Breast epithelium (tissue), 4 donors: Measurements from ENCODE around the gene AFP. TPM values are rescaled to one million over a fixed set of nuclear protein-coding genes. Genes with fewer than 3 reads are reported as not detected.

Experiments
- DNase-seq, 2 donors: peaks; one replicate each; pipeline ENCODE4 v3.0.0-alpha.2; 2019; ENCODE audit warnings: low spot score in 2 of 2
- H3K27ac ChIP-seq, 2 donors: fragments of 200-600 bp; sonication (generic) in 1 of 2; one replicate each; pipeline ENCODE4 v1.5.1; 2016 to 2019; ENCODE audit warnings: mild to moderate bottlenecking in 1 of 2
- H3K27me3 ChIP-seq, 2 donors: fragments of 200-600 bp; sonication (generic) in 1 of 2; one replicate each; pipeline versions ENCODE4 v1.5.1 to v1.6.0; 2017 to 2019; ENCODE audit warnings: control low read depth in 1 of 2, mild to moderate bottlenecking in 1 of 2
- H3K36me3 ChIP-seq: fragments of 200-600 bp; one replicate; pipeline ENCODE4 v1.5.1; 2019
- H3K4me1 ChIP-seq, 2 donors: fragments of 200-600 bp; sonication (generic); one replicate each; pipeline ENCODE4 v1.5.1; 2016 to 2019; ENCODE audit warnings: control low read depth in 1 of 2
- H3K4me3 ChIP-seq, 3 donors: fragments of 200-600 bp; sonication (generic); 1 replicate in 2 of 3; 2 replicates in 1 of 3; pipeline ENCODE4 v1.5.1; 2016 to 2019; ENCODE audit warnings: mild to moderate bottlenecking in 3 of 3, moderate library complexity in 2 of 3
- H3K9me3 ChIP-seq, 2 donors: fragments of 200-600 bp; sonication (generic) in 1 of 2; one replicate each; pipeline ENCODE4 v1.5.1; 2016 to 2019; ENCODE audit warnings: control low read depth in 1 of 2
- POLR2A ChIP-seq: fragments of 450-650 bp; IDR thresholded peaks from one replicate; pipeline ENCODE4 v1.6.1; 2016; ENCODE audit warnings: antibody characterized with exemption, mild to moderate bottlenecking, moderate library complexity
- POLR2AphosphoS5 ChIP-seq, 3 donors: sonication (generic); formaldehyde crosslinking; IDR thresholded peaks; one replicate each; pipeline ENCODE4 v1.6.1; 2017; ENCODE audit warnings: antibody characterized with exemption in 3 of 3
- intact Hi-C: fragments of 100-400 bp; cut with DNase I; formaldehyde crosslinking; loops from one replicate; pipeline ENCODE4 v1.15.1; 2023; ENCODE audit warnings: low total_unique reads
- total RNA-seq, 3 donors: library from RNA; depleted of rRNA; stranded (reverse); fragments of >200 nt; gene quantifications; one replicate each; pipeline ENCODE4 v1.1.0, GENCODE V29; 2016
- TF ChIP-seq, protein P1 (sequence below), 3 donors: fragments of 450-650 bp; IDR thresholded peaks; one replicate each; pipeline ENCODE4 v1.5.1; 2016 to 2017; ENCODE audit warnings: antibody characterized with exemption in 3 of 3, mild to moderate bottlenecking in 3 of 3, moderate library complexity in 3 of 3

The AFP gene
- total RNA-seq, 3 donors from 2014 or later, result 3.2 TPM; not detected in 2

GRCh38 chr4:73415807-73416238 lies 20.2 kb upstream of the AFP start:
- Histone ChIP-seq H3K9me3 (no peaks in the 10 kb centered on the region), H3K27me3 (no peaks in the 10 kb centered on the region), H3K27ac (no peak overlapping the region), H3K4me1 (no peaks in the 10 kb centered on the region), H3K36me3 (no peaks in the 10 kb centered on the region), H3K4me3 (no peak overlapping the region)
- no peak for TF ChIP-seq POLR2A
- TF ChIP-seq POLR2AphosphoS5 (IDR thresholded peaks at IDR 0.05), result no peak
- TF ChIP-seq, protein P1, sequence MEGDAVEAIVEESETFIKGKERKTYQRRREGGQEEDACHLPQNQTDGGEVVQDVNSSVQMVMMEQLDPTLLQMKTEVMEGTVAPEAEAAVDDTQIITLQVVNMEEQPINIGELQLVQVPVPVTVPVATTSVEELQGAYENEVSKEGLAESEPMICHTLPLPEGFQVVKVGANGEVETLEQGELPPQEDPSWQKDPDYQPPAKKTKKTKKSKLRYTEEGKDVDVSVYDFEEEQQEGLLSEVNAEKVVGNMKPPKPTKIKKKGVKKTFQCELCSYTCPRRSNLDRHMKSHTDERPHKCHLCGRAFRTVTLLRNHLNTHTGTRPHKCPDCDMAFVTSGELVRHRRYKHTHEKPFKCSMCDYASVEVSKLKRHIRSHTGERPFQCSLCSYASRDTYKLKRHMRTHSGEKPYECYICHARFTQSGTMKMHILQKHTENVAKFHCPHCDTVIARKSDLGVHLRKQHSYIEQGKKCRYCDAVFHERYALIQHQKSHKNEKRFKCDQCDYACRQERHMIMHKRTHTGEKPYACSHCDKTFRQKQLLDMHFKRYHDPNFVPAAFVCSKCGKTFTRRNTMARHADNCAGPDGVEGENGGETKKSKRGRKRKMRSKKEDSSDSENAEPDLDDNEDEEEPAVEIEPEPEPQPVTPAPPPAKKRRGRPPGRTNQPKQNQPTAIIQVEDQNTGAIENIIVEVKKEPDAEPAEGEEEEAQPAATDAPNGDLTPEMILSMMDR (IDR thresholded peaks at IDR 0.05), result no peak
- intact Hi-C loops, result no loop called here
- no peak for DNase-seq

DNA sequence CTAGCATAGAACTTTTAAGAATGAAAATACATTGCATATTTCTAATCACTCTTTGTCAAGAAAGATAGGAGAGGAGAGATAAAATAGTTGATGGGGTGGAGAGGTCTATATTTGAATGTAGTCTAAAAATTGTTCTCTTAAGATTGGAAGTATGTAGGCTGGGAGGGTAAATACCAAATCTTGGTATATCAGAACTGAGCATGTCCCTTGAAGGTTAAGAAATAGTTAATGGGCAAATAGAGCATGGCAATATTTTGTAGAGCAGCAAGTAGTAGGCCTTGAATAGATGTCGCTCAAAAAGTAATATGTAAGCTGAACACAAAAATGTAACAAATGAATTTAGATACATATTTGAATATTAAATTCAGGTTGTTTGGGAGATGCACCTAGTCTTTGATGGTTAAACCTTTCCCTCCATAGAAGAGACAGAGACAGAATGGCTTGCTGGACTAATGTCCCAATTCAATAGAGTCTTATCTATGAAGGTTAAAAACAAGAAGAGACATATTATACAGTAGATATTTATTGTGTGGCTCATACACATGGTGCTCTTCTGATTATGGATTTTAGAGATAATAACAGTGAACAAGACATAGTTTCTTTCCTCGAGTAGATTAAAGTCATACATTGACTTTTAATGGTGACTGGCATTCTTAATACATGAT lies 19.5 kb upstream of the AFP start:
- intact Hi-C loops, result no loop called here

DNA sequence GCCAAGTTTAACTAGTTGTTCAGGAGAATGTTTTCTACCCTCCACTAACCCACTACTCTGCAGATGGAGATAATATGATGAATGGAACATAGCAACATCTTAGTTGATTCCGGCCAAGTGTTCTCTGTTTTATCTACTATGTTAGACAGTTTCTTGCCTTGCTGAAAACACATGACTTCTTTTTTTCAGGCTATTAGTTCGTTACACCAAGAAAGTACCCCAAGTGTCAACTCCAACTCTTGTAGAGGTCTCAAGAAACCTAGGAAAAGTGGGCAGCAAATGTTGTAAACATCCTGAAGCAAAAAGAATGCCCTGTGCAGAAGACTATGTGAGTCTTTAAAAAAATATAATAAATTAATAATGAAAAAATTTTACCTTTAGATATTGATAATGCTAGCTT lies 18.7 kb upstream of the AFP start:
- intact Hi-C loops, result no loop called here
- no peak for DNase-seq

More for the DNA sequence above, 19.5 kb upstream of the AFP start:
- no peak for DNase-seq
- TF ChIP-seq POLR2AphosphoS5 (IDR thresholded peaks at IDR 0.05) (no peak), POLR2A (no peak)
- TF ChIP-seq, protein P1 (IDR thresholded peaks at IDR 0.05), result no peak
- Histone ChIP-seq H3K27me3 (no peaks in the 10 kb centered on the region), H3K4me1 (no peaks in the 10 kb centered on the region), H3K36me3 (no peaks in the 10 kb centered on the region), H3K9me3 (no peaks in the 10 kb centered on the region), H3K4me3 (no peak overlapping the region), H3K27ac (no peak overlapping the region)

GRCh38 chr4:73417973-73418372 lies 18.0 kb upstream of the AFP start:
- TF ChIP-seq POLR2AphosphoS5 (IDR thresholded peaks at IDR 0.05), result no peak
- no peak for TF ChIP-seq POLR2A
- TF ChIP-seq, protein P1 (IDR thresholded peaks at IDR 0.05), result no peak
- Histone ChIP-seq H3K9me3 (no peaks in the 10 kb centered on the region), H3K27ac (no peak overlapping the region), H3K4me3 (no peak overlapping the region), H3K36me3 (no peaks in the 10 kb centered on the region), H3K4me1 (no peaks in the 10 kb centered on the region), H3K27me3 (no peaks in the 10 kb centered on the region)
- DNase-seq, result no peak
- intact Hi-C loops, result no loop called here

More for the DNA sequence above, 18.7 kb upstream of the AFP start:
- Histone ChIP-seq H3K27me3 (no peaks in the 10 kb centered on the region), H3K9me3 (no peaks in the 10 kb centered on the region), H3K4me1 (no peaks in the 10 kb centered on the region), H3K36me3 (no peaks in the 10 kb centered on the region), H3K4me3 (no peak overlapping the region), H3K27ac (no peak overlapping the region)
- TF ChIP-seq POLR2AphosphoS5 (IDR thresholded peaks at IDR 0.05) (no peak), POLR2A (no peak)
- TF ChIP-seq, protein P1 (IDR thresholded peaks at IDR 0.05), result no peak

DNA sequence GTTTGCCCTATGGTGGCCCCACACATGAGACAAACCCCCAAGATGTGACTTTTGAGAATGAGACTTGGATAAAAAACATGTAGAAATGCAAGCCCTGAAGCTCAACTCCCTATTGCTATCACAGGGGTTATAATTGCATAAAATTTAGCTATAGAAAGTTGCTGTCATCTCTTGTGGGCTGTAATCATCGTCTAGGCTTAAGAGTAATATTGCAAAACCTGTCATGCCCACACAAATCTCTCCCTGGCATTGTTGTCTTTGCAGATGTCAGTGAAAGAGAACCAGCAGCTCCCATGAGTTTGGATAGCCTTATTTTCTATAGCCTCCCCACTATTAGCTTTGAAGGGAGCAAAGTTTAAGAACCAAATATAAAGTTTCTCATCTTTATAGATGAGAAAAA lies 17.3 kb upstream of the AFP start:
- Histone ChIP-seq H3K4me1 (no peaks in the 10 kb centered on the region), H3K27ac (no peak overlapping the region), H3K4me3 (no peak overlapping the region), H3K9me3 (no peaks in the 10 kb centered on the region), H3K27me3 (no peaks in the 10 kb centered on the region), H3K36me3 (no peaks in the 10 kb centered on the region)
- intact Hi-C loops, result no loop called here
- no peak for DNase-seq
- TF ChIP-seq, protein P1 (IDR thresholded peaks at IDR 0.05), result no peak
- TF ChIP-seq POLR2A (no peak), POLR2AphosphoS5 (IDR thresholded peaks at IDR 0.05) (no peak)
